Measurements from ENCODE around the gene INHBE.
A peak's percentile ranks its signal among the peaks of the same experiment; 100 is the strongest.

Gene INHBE

GRCh38 chr12:57479043-57479375 is 23.9 kb downstream of the INHBE start:
- Histone ChIP-seq H3K27ac (peak overlapping the region; percentile 99), H3K27me3 (no peaks in the 10 kb centered on the region), H3K4me3 (ENCODE audit: low read depth in 1 of 2, low read length in 1 of 2) (peak overlapping the region; percentile 97 to 100), H3K36me3 (peaks cover 28% of the 10 kb centered on the region), H3K9me3 (no peaks in the 10 kb centered on the region), H3K4me1 (ENCODE audit: control insufficient read depth in 1 of 2, insufficient read depth in 1 of 2, low read depth in 1 of 2, low read length in 1 of 2) (peaks cover 59 to 71% of the 10 kb centered on the region in 2 experiments)
- TF ChIP-seq CTCF (IDR thresholded peaks at IDR 0.05), result no peak

GRCh38 chr12:57479376-57480115 is 24.4 kb downstream of the INHBE start, which contains the start of gene ARHGAP9:
ARHGAP9 (minus strand) TSS chr12:57479866; CDS start chr12:57479406, 460 bp downstream.
- H3K27ac ChIP-seq, result peak within 1 kb of the TSS; percentile 99

GRCh38 chr12:57481671-57482070 is 26.6 kb downstream of the INHBE start:
- H3K4me3 ChIP-seq (ENCODE audit: low read depth in 1 of 2, low read length in 1 of 2), result no peak overlapping the region
- H3K27ac ChIP-seq, result peak overlapping the region; percentile 99
- H3K36me3 ChIP-seq, result peaks cover under 1% of the 10 kb centered on the region
- H3K4me1 ChIP-seq (ENCODE audit: control insufficient read depth in 1 of 2, insufficient read depth in 1 of 2, low read depth in 1 of 2, low read length in 1 of 2), result peaks cover 40 to 48% of the 10 kb centered on the region in 2 experiments
- H3K9me3 ChIP-seq, result no peaks in the 10 kb centered on the region
- no peaks in the 10 kb centered on the region for H3K27me3 ChIP-seq
- TF ChIP-seq CTCF (IDR thresholded peaks at IDR 0.05), result no peak

More at GRCh38 chr12:57479376-57480115, 24.4 kb downstream of the INHBE start, which contains the start of gene ARHGAP9:
- Histone ChIP-seq H3K27me3 (no peaks in the 10 kb centered on the region), H3K4me1 (ENCODE audit: control insufficient read depth in 1 of 2, insufficient read depth in 1 of 2, low read depth in 1 of 2, low read length in 1 of 2) (peaks cover 54 to 65% of the 10 kb centered on the region in 2 experiments), H3K4me3 (ENCODE audit: low read depth in 1 of 2, low read length in 1 of 2) (peak within 1 kb of the TSS; percentile 97 to 100), H3K9me3 (no peaks in the 10 kb centered on the region), H3K36me3 (peaks cover 22% of the 10 kb centered on the region)
- no peak for TF ChIP-seq CTCF (IDR thresholded peaks at IDR 0.05)

GRCh38 chr12:57483466-57483865 is 28.4 kb downstream of the INHBE start:
- Histone ChIP-seq H3K9me3 (no peaks in the 10 kb centered on the region), H3K27ac (no peak overlapping the region), H3K27me3 (no peaks in the 10 kb centered on the region), H3K36me3 (no peaks in the 10 kb centered on the region), H3K4me1 (ENCODE audit: control insufficient read depth in 1 of 2, insufficient read depth in 1 of 2, low read depth in 1 of 2, low read length in 1 of 2) (peaks cover 46 to 47% of the 10 kb centered on the region in 2 experiments), H3K4me3 (ENCODE audit: low read depth in 1 of 2, low read length in 1 of 2) (no peak overlapping the region)
- TF ChIP-seq CTCF (IDR thresholded peaks at IDR 0.05), result no peak

DNA sequence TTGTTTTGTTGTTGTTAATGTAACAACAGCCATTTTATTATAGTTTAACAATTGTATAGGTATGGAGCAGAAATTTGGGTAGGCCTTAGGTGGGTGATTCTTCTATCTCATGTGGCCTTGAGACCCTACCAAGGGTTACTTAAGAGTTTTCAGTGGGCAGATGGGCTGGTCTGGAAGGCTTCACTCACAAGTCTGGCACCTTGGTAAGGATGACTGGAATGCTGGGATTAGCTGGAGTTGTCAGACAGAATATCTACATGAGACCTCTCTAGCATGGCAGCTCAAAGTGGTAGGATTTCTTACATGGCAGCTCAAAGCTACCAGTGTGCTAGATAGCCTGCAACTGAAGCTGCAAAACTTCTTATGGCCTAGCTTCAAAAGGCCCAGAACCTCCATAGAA is 30.6 kb downstream of the INHBE start:
- Histone ChIP-seq H3K27me3 (no peaks in the 10 kb centered on the region), H3K36me3 (peaks cover 20% of the 10 kb centered on the region), H3K9me3 (no peaks in the 10 kb centered on the region), H3K4me1 (ENCODE audit: control insufficient read depth in 1 of 2, insufficient read depth in 1 of 2, low read depth in 1 of 2, low read length in 1 of 2) (peaks cover 32% of the 10 kb centered on the region in 2 experiments), H3K27ac (peak overlapping the region; percentile 23), H3K4me3 (ENCODE audit: low read depth in 1 of 2, low read length in 1 of 2) (no peak overlapping the region)
- no peak for TF ChIP-seq CTCF (IDR thresholded peaks at IDR 0.05)

Measured in neutrophil (primary cell).